Astrocyte (in vitro differentiated cells and primary cell): ENCODE measurements around the gene DRD2.

Source experiments
- CTCF ChIP-seq: IDR thresholded peaks from 2 replicates; pipeline ENCODE4 v1.5.1; 2011; ENCODE audit warnings: low read depth, mild to moderate bottlenecking, inconsistent platforms, low read length, moderate library complexity; ENCODE audit not compliant: insufficient read depth
- EZH2 ChIP-seq: IDR thresholded peaks from 2 replicates; pipeline ENCODE4 v1.6.1; 2012; ENCODE audit warnings: mild to moderate bottlenecking, low read length, inconsistent platforms; ENCODE audit not compliant: insufficient read depth

GRCh38 chr11:113449743-113450142 lies 25.5 kb downstream of the DRD2 start:
- no peak for TF ChIP-seq CTCF
- no peak for TF ChIP-seq EZH2
